GM10266 (cell line): ENCODE data around the gene TSPAN7.

Experiments used
- DNase-seq: peaks from one replicate; pipeline ENCODE4 v3.0.0; 2012; ENCODE audit errors: extremely low spot score
- CTCF ChIP-seq: IDR thresholded peaks from 2 replicates; pipeline ENCODE4 v1.5.1; 2012; ENCODE audit warnings: mild to moderate bottlenecking, low read depth; ENCODE audit not compliant: control insufficient read depth, insufficient read depth; ENCODE audit errors: missing control alignments

Gene TSPAN7

DNA sequence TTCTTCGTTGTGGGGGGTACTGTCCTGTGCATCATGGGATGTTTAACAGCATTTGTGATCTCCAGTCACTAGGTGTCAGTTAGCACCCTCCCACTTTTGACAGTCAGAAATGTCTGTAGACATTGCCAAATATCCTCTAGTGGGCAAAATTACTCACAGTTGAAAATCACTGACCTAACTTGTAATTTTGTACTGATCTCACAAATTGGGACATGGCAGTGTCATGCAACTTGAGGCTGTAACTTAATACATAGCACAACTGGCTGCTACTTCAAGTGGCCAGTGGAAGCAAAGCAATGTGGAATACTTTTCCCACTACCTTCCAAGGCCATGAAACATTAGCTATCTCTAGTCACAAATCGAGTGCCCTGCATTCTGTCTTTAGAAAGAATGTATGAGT lies 23.2 kb upstream of the TSPAN7 start:
- no peak for TF ChIP-seq CTCF
- DNase-seq = no peak

GRCh38 chrX:38539748-38540147 lies 21.6 kb upstream of the TSPAN7 start:
- TF ChIP-seq CTCF = no peak

GRCh38 chrX:38548508-38548907 lies 12.8 kb upstream of the TSPAN7 start:
- no peak for TF ChIP-seq CTCF
- no peak for DNase-seq

More at GRCh38 chrX:38539748-38540147, 21.6 kb upstream of the TSPAN7 start:
- no peak for DNase-seq

DNA sequence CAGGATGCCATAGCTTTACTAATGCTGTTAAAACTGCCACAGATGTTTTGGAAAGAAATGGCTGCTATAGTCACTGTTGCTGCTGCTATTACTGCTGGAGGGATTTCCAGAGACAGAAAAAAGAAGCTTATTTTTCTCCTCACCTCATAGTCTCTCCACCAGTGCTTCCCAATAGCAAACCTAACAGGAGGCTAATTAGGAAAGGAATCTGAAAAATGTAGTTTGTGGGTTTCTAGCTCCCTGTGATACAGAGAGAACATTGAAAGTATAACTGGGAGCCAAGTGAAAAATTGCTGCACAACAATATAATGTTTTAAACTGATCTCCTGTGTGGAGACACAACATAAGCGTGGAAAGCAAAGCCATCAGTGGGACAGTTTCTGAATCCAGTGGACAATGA lies 8.6 kb upstream of the TSPAN7 start:
- no peak for DNase-seq
- no peak for TF ChIP-seq CTCF

GRCh38 chrX:38558686-38559085 lies 2.7 kb upstream of the TSPAN7 start:
- no peak for DNase-seq
- no peak for TF ChIP-seq CTCF

DNA sequence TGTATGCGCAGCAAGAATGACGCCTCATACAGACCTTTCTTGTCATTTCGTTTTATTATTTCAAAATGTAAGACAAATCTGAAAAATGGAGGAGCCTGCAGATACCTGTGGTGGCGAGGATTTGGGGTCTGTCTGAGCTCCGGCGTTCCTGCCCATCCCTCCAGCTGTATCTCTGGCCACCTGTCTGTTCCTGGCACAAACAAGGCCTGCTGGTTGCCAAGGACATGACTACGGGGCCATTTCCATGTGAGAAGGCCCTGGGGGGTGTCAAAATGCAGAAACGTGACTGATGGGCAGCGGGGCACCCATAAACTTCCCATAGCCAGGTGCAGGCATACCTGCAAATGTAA lies 591 bp upstream of the TSPAN7 start:
- no peak for TF ChIP-seq CTCF
- DNase-seq = no peak

DNA sequence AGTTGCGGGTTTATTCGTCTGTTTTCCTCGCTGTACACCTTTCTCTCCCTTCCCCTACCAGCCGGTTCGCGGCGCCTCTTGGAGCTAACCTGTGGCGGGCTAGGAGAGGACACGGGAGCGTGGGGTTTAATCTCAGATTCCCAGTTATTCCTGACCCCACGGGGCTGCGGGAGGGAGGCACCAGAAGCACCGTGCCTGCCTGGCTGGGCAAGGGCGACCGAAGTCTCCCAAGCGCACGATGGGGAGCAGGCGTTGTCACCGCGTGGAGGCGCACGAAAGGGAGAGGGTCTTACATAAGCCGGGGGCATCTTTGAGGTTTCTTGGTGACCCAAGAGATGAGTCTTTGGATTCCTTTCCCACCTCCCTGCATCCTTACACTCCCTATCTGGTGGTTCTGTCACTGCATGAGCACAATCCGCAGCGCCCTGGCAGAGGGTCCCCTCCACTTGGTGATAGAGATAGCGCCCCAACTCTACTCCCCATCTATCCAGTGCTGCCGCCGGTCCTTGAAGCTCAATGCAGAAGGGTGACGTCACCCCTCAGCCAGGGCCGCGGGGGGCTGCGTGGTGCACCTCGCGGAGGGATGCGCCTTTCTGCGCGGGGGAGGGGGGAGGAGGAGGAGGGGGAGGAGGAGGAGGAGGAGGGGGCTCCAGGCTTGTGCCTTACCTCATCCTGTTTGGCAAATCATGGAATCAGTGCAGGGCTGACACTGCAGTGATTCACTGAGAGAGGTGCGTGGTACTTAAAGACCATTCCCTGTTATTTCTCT lies 793 bp downstream of the TSPAN7 start:
- TF ChIP-seq CTCF = no peak
- peak; percentile 2 for DNase-seq
